Stomach (tissue), 4 donors: Measurements from ENCODE around the gene C9.

Experiments used
- CTCF ChIP-seq, 7 experiments: fragments of 450-650 bp in 4 of 7; fragments of 200-600 bp in 3 of 7; sonication (generic) in 3 of 7; IDR thresholded peaks; one replicate each; pipeline ENCODE4 v1.5.1; 2016 to 2019; ENCODE audit warnings: antibody characterized with exemption in 7 of 7, control low read depth in 2 of 7, mild to moderate bottlenecking in 1 of 7
- EP300 ChIP-seq: sonication (generic); formaldehyde crosslinking; IDR thresholded peaks from one replicate; pipeline ENCODE4 v1.6.1; 2017; ENCODE audit warnings: antibody characterized with exemption
- POLR2A ChIP-seq, 4 donors: fragments of 450-650 bp; IDR thresholded peaks; one replicate each; pipeline ENCODE4 v1.6.1; 2016; ENCODE audit warnings: antibody characterized with exemption in 4 of 4, control low read depth in 2 of 4, mild to moderate bottlenecking in 1 of 4, moderate library complexity in 1 of 4

DNA sequence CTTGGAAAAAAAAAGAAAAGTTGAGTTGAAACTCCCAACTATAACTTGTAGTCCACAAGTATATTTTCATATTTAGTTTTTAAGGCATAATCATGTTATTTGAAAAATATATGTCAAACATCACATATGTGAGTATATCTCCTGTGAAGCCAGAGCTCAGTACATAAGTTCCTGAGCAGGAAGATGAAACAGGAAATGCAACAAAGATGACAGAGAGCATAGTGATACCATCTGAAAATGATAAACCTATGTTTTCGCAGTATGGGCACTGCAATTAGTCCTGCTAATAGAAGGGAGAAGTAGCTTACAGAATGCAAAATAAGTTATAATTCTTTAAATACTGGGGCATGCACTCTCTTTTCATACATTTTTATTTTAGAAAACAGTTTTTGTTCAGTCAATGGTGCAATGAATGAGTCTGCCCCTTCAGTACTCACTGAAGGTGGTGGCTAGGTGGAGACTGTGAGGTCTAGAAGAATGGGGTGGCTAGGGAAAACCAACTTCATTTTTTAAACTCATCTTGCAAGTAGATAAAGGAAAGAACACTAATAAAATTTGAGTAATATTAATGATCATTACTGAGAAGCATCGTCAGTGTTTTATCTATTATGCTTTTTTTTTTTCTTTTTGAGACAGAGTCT lies 90.9 kb downstream of the C9 start:
- TF ChIP-seq CTCF (IDR thresholded peaks at IDR 0.05), result no peak
- TF ChIP-seq POLR2A (IDR thresholded peaks at IDR 0.05), result no peak
- TF ChIP-seq EP300, result no peak
